ENCODE results near the gene GARIN5A.
"Not testable (repeated sequence)": the region's sequence is repeated elsewhere in the genome, so short reads cannot be mapped to it uniquely, and the experiment has no call there.

GARIN5A gene

DNA sequence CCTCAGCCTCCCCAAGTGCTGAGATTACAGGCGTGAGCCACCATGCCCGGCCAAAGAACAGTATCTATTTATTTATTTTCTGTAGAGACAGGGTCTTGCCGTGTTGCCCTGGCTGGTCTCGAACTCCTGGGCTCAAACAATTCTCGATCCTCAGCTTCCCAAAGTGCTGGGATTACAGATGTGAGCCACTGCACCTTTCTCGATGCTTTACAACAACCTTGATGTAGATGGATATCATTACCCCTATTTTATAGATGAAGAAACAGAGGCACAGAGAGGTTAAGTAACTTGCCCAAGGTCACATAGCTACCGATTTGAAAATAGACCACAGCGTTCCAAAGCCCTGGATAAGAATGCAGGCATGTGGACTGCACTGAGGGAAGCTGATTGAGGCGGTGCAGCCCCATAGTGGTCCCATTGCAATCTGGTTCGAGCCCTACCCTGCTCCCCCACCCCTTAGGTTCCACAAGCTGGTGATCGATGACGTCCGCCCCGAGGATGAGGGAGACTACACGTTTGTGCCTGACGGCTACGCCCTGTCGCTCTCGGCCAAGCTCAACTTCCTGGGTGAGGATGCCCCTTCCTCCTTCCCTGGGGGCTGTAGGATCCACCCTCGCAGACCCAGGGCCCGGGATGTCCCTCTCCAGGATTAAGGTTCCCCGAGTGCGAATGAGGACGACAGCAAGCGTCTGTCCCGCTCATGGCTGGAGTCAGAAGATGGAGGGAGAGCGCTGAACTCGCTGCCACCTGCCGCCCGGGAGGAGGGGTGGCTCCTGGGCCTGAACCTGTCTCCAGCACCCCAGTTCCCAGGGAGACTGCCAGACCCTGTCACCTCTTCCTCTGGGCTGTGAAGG, 26.1 kb downstream of the GARIN5A start:
- no peaks in the 10 kb centered on the region for H3K4me1 ChIP-seq
- TF ChIP-seq, protein P1, sequence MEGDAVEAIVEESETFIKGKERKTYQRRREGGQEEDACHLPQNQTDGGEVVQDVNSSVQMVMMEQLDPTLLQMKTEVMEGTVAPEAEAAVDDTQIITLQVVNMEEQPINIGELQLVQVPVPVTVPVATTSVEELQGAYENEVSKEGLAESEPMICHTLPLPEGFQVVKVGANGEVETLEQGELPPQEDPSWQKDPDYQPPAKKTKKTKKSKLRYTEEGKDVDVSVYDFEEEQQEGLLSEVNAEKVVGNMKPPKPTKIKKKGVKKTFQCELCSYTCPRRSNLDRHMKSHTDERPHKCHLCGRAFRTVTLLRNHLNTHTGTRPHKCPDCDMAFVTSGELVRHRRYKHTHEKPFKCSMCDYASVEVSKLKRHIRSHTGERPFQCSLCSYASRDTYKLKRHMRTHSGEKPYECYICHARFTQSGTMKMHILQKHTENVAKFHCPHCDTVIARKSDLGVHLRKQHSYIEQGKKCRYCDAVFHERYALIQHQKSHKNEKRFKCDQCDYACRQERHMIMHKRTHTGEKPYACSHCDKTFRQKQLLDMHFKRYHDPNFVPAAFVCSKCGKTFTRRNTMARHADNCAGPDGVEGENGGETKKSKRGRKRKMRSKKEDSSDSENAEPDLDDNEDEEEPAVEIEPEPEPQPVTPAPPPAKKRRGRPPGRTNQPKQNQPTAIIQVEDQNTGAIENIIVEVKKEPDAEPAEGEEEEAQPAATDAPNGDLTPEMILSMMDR (IDR thresholded peaks at IDR 0.05), result no peak
- no peak overlapping the region for H3K27ac ChIP-seq
- peaks cover 0 to 28% of the 10 kb centered on the region in 2 donors for H3K27me3 ChIP-seq
- H3K4me3 ChIP-seq, result no peak overlapping the region
- H3K9me3 ChIP-seq, result no peaks in the 10 kb centered on the region
- H3K36me3 ChIP-seq, result no peaks in the 10 kb centered on the region
- intact Hi-C loops (cut with DNase I; ENCODE audit: low total_unique reads), result no loop called here
- DNase-seq, result no peak

DNA sequence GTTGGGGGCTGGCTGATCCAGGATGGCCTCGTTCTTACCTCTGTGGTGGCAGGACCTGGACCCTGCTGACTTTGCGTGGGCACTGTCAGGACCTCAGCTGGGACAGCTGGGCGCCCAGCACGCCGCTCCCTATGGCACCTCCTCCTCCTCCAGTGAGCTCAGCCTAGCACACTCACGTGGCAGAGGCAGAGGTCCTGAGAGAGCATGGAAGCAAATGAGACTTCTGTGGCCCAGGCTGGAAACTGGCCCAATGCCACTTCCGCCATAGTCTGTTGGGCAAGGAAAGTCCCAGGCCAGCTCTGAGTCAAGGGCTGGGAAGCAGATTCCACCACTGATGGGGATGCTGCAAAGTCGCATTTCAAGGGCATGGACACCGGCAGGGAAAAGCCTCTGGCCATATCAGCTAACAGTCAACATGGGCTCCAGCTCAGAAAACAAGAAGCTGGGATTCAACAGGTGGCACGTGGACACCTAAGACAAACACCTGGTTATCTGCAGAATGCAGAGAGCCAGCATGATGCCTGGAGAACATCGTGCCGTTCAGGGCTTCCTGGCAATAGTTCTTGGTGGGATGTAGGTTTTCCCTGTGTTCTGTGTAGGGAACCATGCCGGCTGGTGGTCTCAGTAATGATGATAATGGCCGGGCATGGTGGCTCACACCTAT, 27.3 kb downstream of the GARIN5A start:
- TF ChIP-seq, protein P1 (IDR thresholded peaks at IDR 0.05), result no peak
- H3K27ac ChIP-seq, result no peak overlapping the region
- DNase-seq, result no peak
- peaks cover 0 to 22% of the 10 kb centered on the region in 2 donors for H3K27me3 ChIP-seq
- no peaks in the 10 kb centered on the region for H3K4me1 ChIP-seq
- intact Hi-C loops (cut with DNase I; ENCODE audit: low total_unique reads), result no loop called here
- H3K4me3 ChIP-seq, result no peak overlapping the region
- H3K9me3 ChIP-seq, result no peaks in the 10 kb centered on the region
- no peaks in the 10 kb centered on the region for H3K36me3 ChIP-seq

DNA sequence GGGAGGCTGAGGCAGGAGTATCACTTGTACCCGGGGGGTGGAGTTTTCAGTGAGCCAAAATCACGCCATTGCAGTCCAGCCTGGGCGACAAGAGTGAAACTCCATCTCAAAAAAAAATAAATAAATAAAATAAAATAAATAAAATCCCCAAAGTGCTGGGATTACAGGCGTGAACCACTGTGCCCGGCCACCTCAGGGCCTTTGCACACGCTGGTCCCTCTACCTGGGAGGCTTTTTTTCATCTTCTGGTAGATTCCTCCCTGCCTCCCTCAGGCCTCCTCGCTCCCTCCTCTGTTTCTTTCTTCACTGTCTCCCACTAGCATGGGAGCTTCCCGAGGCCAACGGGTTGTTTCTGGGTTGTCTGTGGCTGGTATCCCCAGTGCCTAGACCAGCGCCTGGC, 28.9 kb downstream of the GARIN5A start:
- DNase-seq, result no peak
- H3K9me3 ChIP-seq, result no peaks in the 10 kb centered on the region
- H3K27me3 ChIP-seq, result peaks cover 0 to 20% of the 10 kb centered on the region in 2 donors

DNA sequence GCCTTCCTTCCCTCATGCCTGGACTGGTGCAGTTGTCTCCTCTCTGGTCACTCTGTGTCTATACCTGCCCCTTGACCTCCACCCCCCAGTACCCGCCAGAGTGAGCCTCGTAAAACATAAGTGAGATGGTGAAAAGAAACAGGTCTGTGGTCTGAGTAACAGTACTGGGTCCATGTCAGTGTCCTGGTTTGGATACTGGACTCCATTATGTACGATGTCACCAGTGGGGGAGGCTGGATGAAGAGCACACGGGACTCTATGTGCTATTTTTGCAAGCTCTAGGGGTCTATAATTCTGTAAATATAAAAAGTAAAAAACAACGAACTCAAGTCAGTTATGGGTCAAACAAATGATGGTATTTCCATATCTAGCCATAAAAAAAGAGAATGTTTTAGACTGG, 29.6 kb downstream of the GARIN5A start:
- Histone ChIP-seq H3K27ac (no peak overlapping the region), H3K4me3 (no peak overlapping the region), H3K27me3 (peaks cover 0 to 20% of the 10 kb centered on the region in 2 donors), H3K36me3 (no peaks in the 10 kb centered on the region), H3K9me3 (no peaks in the 10 kb centered on the region), H3K4me1 (no peaks in the 10 kb centered on the region)
- DNase-seq, result no peak
- TF ChIP-seq, protein P1 (IDR thresholded peaks at IDR 0.05), result no peak
- intact Hi-C loops (cut with DNase I; ENCODE audit: low total_unique reads), result no loop called here

More for the DNA sequence above, 28.9 kb downstream of the GARIN5A start:
- Histone ChIP-seq H3K36me3 (no peaks in the 10 kb centered on the region), H3K27ac (no peak overlapping the region), H3K4me1 (no peaks in the 10 kb centered on the region), H3K4me3 (no peak overlapping the region)
- intact Hi-C loops (cut with DNase I; ENCODE audit: low total_unique reads), result no loop called here
- TF ChIP-seq, protein P1 (IDR thresholded peaks at IDR 0.05), result no peak

DNA sequence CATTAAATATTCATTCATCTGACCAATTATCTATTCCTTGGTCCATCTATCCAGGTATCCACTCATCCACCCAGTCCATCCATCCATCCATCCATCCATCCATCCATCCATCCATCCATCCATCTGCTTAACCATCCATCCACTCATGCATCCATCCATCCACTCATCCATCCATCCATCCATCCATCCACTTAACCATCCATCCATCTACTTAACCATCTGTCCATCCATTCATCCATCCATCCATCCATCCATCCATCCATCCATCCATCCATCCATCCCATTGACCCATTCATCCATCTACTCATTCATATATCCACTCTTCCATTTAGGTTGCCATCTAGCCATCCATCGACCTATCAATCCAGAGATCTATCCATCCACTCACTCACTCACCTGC, 32.6 kb downstream of the GARIN5A start:
- TF ChIP-seq, protein P1 (IDR thresholded peaks at IDR 0.05), result no peak
- Histone ChIP-seq H3K4me1 (no peaks in the 10 kb centered on the region), H3K27me3 (peaks cover 0 to 4% of the 10 kb centered on the region in 2 donors), H3K9me3 (no peaks in the 10 kb centered on the region), H3K36me3 (no peaks in the 10 kb centered on the region), H3K27ac (no peak overlapping the region), H3K4me3 (no peak overlapping the region)
- DNase-seq, result no peak
- intact Hi-C loops (cut with DNase I; ENCODE audit: low total_unique reads), result no loop called here

DNA sequence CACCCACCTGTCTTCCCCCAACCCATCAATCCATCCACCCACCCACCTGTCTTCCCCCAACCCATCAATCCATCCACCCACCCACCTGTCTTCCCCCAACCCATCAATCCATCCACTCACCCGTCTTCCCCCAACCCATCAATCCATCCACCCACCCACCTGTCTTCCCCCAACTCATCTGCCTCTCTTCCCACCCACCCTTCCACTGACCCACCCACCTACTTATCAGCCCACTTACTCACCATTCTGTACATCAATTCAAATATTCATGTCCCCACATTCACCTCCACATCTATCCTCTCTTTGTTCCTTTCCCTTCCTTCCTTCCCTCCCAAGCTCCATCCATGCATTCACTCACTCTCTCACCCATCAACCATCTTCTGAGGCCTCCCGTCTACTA, 37.5 kb downstream of the GARIN5A start:
- H3K4me3 ChIP-seq; H3K36me3 ChIP-seq; DNase-seq; H3K9me3 ChIP-seq; H3K27ac ChIP-seq; intact Hi-C loops (cut with DNase I; ENCODE audit: low total_unique reads); H3K4me1 ChIP-seq: not testable (repeated sequence)
- H3K27me3 ChIP-seq, result peaks cover 0 to 32% of the 10 kb centered on the region in 2 donors
